ENCODE data around the gene HAO2. TPM values are rescaled to one million over a fixed set of nuclear protein-coding genes. Genes with fewer than 3 reads are reported as not detected.

HAO2 gene
- total RNA-seq, 2 donors from 2014 or later, result not detected

DNA sequence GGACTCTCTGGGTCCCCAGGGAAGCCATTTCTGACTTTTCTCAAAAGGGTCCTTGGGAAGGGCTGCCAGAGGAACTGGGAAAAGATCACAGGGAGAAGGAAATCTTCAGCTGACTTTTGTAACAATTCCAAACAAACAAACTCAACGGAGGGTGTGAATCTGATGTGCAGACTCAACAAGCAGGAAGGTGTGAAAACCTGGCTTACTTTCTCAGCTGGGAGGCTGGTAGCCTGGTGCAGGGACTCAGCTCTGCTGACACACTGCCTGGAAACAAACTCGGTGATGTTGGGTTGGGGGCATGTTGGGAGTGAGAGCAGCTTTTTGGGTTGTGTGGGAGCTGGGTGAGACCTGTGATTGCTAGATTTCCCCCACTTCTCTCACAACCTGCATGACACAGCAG, 36.2 kb downstream of the HAO2 start:
- 51 to 69% methylated on average over 2 of the region's 2 CpGs for WGBS, 2 experiments (ENCODE audit: insufficient coverage in 1 of 2, insufficient read length in 1 of 2)
- H3K27me3 ChIP-seq (ENCODE audit: control insufficient read depth, insufficient read depth, low read length, poor library complexity, severe bottlenecking), result peaks cover 4% of the 10 kb centered on the region

DNA sequence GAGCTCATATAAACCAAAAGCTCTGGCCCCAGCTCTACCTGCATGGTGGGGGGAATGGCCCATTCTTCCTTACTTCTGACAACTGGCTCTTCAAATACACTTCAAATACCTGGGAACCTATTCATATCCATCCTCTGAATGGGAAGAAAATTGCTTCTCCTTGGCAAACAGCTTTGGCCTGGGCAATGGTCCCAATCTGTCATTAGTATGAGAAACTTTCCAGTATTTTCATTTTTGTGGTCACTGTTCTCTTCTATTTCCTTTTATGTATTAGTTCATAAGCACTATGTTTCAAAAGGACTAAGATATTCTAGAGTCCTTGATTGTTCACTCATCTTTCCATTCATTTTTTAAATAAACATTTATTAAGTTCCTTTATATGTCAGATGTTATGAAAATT, 41.1 kb downstream of the HAO2 start:
- no peak overlapping the region for H3K4me3 Mint-ChIP-seq

More for the DNA sequence above, 36.2 kb downstream of the HAO2 start:
- TF ChIP-seq, protein P1, sequence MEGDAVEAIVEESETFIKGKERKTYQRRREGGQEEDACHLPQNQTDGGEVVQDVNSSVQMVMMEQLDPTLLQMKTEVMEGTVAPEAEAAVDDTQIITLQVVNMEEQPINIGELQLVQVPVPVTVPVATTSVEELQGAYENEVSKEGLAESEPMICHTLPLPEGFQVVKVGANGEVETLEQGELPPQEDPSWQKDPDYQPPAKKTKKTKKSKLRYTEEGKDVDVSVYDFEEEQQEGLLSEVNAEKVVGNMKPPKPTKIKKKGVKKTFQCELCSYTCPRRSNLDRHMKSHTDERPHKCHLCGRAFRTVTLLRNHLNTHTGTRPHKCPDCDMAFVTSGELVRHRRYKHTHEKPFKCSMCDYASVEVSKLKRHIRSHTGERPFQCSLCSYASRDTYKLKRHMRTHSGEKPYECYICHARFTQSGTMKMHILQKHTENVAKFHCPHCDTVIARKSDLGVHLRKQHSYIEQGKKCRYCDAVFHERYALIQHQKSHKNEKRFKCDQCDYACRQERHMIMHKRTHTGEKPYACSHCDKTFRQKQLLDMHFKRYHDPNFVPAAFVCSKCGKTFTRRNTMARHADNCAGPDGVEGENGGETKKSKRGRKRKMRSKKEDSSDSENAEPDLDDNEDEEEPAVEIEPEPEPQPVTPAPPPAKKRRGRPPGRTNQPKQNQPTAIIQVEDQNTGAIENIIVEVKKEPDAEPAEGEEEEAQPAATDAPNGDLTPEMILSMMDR (conservative IDR thresholded peaks at IDR 0.05), result no peak
- peak; percentile 74 for DNase-seq
- no peaks in the 10 kb centered on the region for H3K36me3 ChIP-seq (ENCODE audit: control insufficient read depth, insufficient read depth, low read length)
- no peaks in the 10 kb centered on the region for H3K4me1 ChIP-seq (ENCODE audit: control insufficient read depth, insufficient read depth, low read length)
- H3K9me3 ChIP-seq (ENCODE audit: control insufficient read depth, low read length), result peaks cover 18% of the 10 kb centered on the region
- H3K9ac ChIP-seq (ENCODE audit: extremely low read depth, low read length, poor library complexity, severe bottlenecking), result no peak overlapping the region
- peak overlapping the region; percentile 33 for H3K27ac Mint-ChIP-seq
- no peaks in the 10 kb centered on the region for H3K36me3 Mint-ChIP-seq (ENCODE audit: low read depth)
- H3K4me1 Mint-ChIP-seq, result peaks cover 14% of the 10 kb centered on the region
- H3K9me3 Mint-ChIP-seq, result peaks cover 12% of the 10 kb centered on the region
- no peak overlapping the region for H3K27ac ChIP-seq (ENCODE audit: low read depth, low read length)
- peaks cover 54% of the 10 kb centered on the region for H3K27me3 Mint-ChIP-seq (ENCODE audit: insufficient read depth)
- H3K4me3 Mint-ChIP-seq, result no peak overlapping the region
- H3K4me3 ChIP-seq (ENCODE audit: low read length), result no peak overlapping the region

DNA sequence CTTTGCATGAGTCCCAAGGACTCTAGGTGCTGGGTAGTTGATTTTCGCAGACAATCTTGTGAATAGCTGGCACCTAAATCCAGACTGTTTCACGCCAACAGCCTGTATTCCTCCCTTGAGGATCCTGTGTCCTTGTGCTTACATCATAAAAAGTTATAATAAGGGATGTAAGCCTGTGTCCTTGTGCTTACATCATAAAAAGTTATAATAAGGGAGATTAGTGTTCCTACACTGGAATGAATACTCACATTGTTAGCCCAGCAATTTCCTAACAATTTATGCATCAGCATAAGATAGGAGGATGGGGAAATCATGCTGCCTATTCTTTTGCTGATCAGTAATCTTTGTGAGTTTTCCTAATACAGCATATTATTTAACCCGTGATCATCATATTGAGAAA, 42.4 kb downstream of the HAO2 start:
- H3K27me3 ChIP-seq (ENCODE audit: control insufficient read depth, insufficient read depth, low read length, poor library complexity, severe bottlenecking), result peaks cover 9% of the 10 kb centered on the region
- H3K4me3 Mint-ChIP-seq, result no peak overlapping the region
- peaks cover 7% of the 10 kb centered on the region for H3K9me3 Mint-ChIP-seq
- no peaks in the 10 kb centered on the region for H3K36me3 ChIP-seq (ENCODE audit: control insufficient read depth, insufficient read depth, low read length)
- H3K9ac ChIP-seq (ENCODE audit: extremely low read depth, low read length, poor library complexity, severe bottlenecking), result no peak overlapping the region
- no peaks in the 10 kb centered on the region for H3K36me3 Mint-ChIP-seq (ENCODE audit: low read depth)
- H3K27me3 Mint-ChIP-seq (ENCODE audit: insufficient read depth), result peaks cover 40% of the 10 kb centered on the region
- H3K27ac Mint-ChIP-seq, result no peak overlapping the region
- no peak overlapping the region for H3K4me3 ChIP-seq (ENCODE audit: low read length)
- H3K4me1 Mint-ChIP-seq, result no peaks in the 10 kb centered on the region
- H3K9me3 ChIP-seq (ENCODE audit: control insufficient read depth, low read length), result peaks cover 12% of the 10 kb centered on the region
- no peak for DNase-seq
- WGBS, 2 experiments (ENCODE audit: insufficient coverage in 1 of 2, insufficient read length in 1 of 2), result 89 to 92% methylated on average over 3 of the region's 3 CpGs
- no peak overlapping the region for H3K27ac ChIP-seq (ENCODE audit: low read depth, low read length)
- TF ChIP-seq, protein P1 (conservative IDR thresholded peaks at IDR 0.05), result no peak
- no peaks in the 10 kb centered on the region for H3K4me1 ChIP-seq (ENCODE audit: control insufficient read depth, insufficient read depth, low read length)

More for the DNA sequence above, 41.1 kb downstream of the HAO2 start:
- Mint-ChIP-seq H3K27ac (no peak overlapping the region), H3K27me3 (ENCODE audit: insufficient read depth) (peaks cover 43% of the 10 kb centered on the region), H3K4me1 (peaks cover 7% of the 10 kb centered on the region), H3K9me3 (peaks cover 10% of the 10 kb centered on the region), H3K36me3 (ENCODE audit: low read depth) (no peaks in the 10 kb centered on the region)
- H3K27ac ChIP-seq (ENCODE audit: low read depth, low read length), result no peak overlapping the region
- no peak overlapping the region for H3K9ac ChIP-seq (ENCODE audit: extremely low read depth, low read length, poor library complexity, severe bottlenecking)
- H3K4me3 ChIP-seq (ENCODE audit: low read length), result no peak overlapping the region
- H3K36me3 ChIP-seq (ENCODE audit: control insufficient read depth, insufficient read depth, low read length), result no peaks in the 10 kb centered on the region
- no peaks in the 10 kb centered on the region for H3K4me1 ChIP-seq (ENCODE audit: control insufficient read depth, insufficient read depth, low read length)
- TF ChIP-seq, protein P1 (conservative IDR thresholded peaks at IDR 0.05), result no peak
- H3K9me3 ChIP-seq (ENCODE audit: control insufficient read depth, low read length), result peaks cover 14% of the 10 kb centered on the region
- H3K27me3 ChIP-seq (ENCODE audit: control insufficient read depth, insufficient read depth, low read length, poor library complexity, severe bottlenecking), result peaks cover 9% of the 10 kb centered on the region
- DNase-seq, result no peak

Data from endodermal cell (in vitro differentiated cells).